GM12878 (cell line): Measurements from ENCODE around the gene HSPB7. TPM values are rescaled to one million over a fixed set of nuclear protein-coding genes. Genes with fewer than 3 reads are reported as not detected.
"Not testable (repeated sequence)": the region's sequence is repeated elsewhere in the genome, so short reads cannot be mapped to it uniquely, and the experiment has no call there.

Experiments used
- ATAC-seq: fragments of 200-7000 bp; cut with Tn5 transposase; 3 replicates; pipeline ENCODE4 v1.9.1; 2020; ENCODE audit warnings: mild to moderate bottlenecking, moderate library complexity
- BruUV-seq: library from RNA; stranded (reverse); fragments of 400-500 nt; replicated peaks from 2 replicates; lab custom pipeline; 2021; lab: Mats Ljungman, UMichigan
- CTCF ChIA-PET: fragments of 300-600 bp; sonication (Branson Sonifier 250); formaldehyde crosslinking; extraction: SDS; loops from one replicate; lab custom pipeline; 2021; ENCODE audit warnings: inconsistent platforms; lab: Yijun Ruan, JAX
- POLR2A ChIA-PET: fragments of 350-600 bp; formaldehyde crosslinking; extraction: SDS; loops from one replicate; lab custom pipeline; 2021; ENCODE audit warnings: inconsistent platforms; lab: Charles Lee
- RAD21 ChIA-PET: fragments of 300-600 bp; sonication (Branson Sonifier 250); formaldehyde crosslinking; loops from one replicate; lab custom pipeline; 2023; ENCODE audit warnings: antibody characterized with exemption; ENCODE audit not compliant: unreplicated experiment; lab: Charles Lee
- SMC1A ChIA-PET: fragments of 300-600 bp; sonication (Branson Sonifier 250); formaldehyde crosslinking; loops from one replicate; lab custom pipeline; 2023; ENCODE audit not compliant: unreplicated experiment, uncharacterized antibody; lab: Charles Lee
- DNase-seq: peaks from one replicate; pipeline ENCODE4 v3.0.0-alpha.2; 2011; ENCODE audit warnings: low read depth, low spot score
- FAIRE-seq: peaks from 3 replicates; lab custom pipeline; 2011; peaks lifted over from hg19 to GRCh38; lab: Jason Lieb, UNC
- H2AFZ ChIP-seq: 2 replicates; pipeline ENCODE4 v1.6.0; 2011; ENCODE audit warnings: low read depth, low read length, control low read depth; ENCODE audit not compliant: control insufficient read depth
- H3K27ac ChIP-seq: 2 replicates; pipeline ENCODE4 v1.5.1; 2011; ENCODE audit warnings: control low read depth; ENCODE audit not compliant: control insufficient read depth, insufficient read depth
- H3K27me3 ChIP-seq, 2 experiments: replicated peaks in 1 of 2; 2 replicates each; pipeline versions ENCODE4 v1.6.0 to v1.6.1; 2011; ENCODE audit warnings: low read length in 1 of 2; ENCODE audit not compliant: control insufficient read depth in 2 of 2, insufficient read depth in 2 of 2
- H3K36me3 ChIP-seq, 2 experiments: 2 replicates each; pipeline ENCODE4 v1.5.1; 2011; ENCODE audit warnings: low read length in 1 of 2; ENCODE audit not compliant: control insufficient read depth in 2 of 2, insufficient read depth in 2 of 2
- H3K4me1 ChIP-seq: 2 replicates; pipeline ENCODE4 v1.6.1; 2011; ENCODE audit warnings: mild to moderate bottlenecking, low read length, moderate library complexity, mixed read lengths; ENCODE audit not compliant: control insufficient read depth, insufficient read depth
- H3K4me2 ChIP-seq: 2 replicates; pipeline ENCODE4 v1.6.0; 2011; ENCODE audit warnings: control low read depth; ENCODE audit not compliant: control insufficient read depth, insufficient read depth
- H3K4me3 ChIP-seq: fragments of 200-600 bp; sonication (generic); 2 replicates; pipeline ENCODE4 v1.5.1; 2016
- H3K79me2 ChIP-seq: 2 replicates; pipeline ENCODE4 v1.6.0; 2011; ENCODE audit warnings: low read length; ENCODE audit not compliant: control insufficient read depth, insufficient read depth
- H3K9ac ChIP-seq: 2 replicates; pipeline ENCODE4 v1.8.0; 2011; ENCODE audit warnings: low read length, control low read depth, mixed read lengths; ENCODE audit not compliant: control insufficient read depth, insufficient read depth
- H3K9me3 ChIP-seq: replicated peaks from 3 replicates; pipeline ENCODE4 v1.5.1; 2011; ENCODE audit warnings: mild to moderate bottlenecking, low read length; ENCODE audit not compliant: control insufficient read depth, insufficient read depth
- H4K20me1 ChIP-seq: 2 replicates; pipeline ENCODE4 v1.6.0; 2011; ENCODE audit not compliant: control insufficient read depth, insufficient read depth
- CEBPZ ChIP-seq: fragments of 150-350 bp; IDR thresholded peaks from 2 replicates; pipeline ENCODE4 v1.6.1; 2016; ENCODE audit warnings: low read depth, low read length
- SREBF1 ChIP-seq: IDR thresholded peaks from 2 replicates; pipeline ENCODE4 v1.6.1; 2012; ENCODE audit warnings: mild to moderate bottlenecking, low read length
- WGBS: methylation state at CpG from one replicate; pipeline ENCODE4 v1.1.6; 2016; ENCODE audit warnings: low lambda C conversion rate; ENCODE audit not compliant: insufficient replicate concordance, insufficient coverage; ENCODE audit errors: missing lambda C conversion rate; 5-methylcytosine and 5-hydroxymethylcytosine counted together
- in situ Hi-C: fragments of 300-500 bp; cut with MboI; formaldehyde crosslinking; loops from 9 replicates; pipeline ENCODE4 v1.14.3; 2018; ENCODE audit warnings: mixed read lengths
- intact Hi-C: fragments of 100-400 bp; cut with micrococcal nuclease; formaldehyde crosslinking; loops from one replicate; pipeline ENCODE4 v1.14.2; 2022; ENCODE audit not compliant: unreplicated experiment
- polyA plus RNA-seq, 11 experiments: library from polyadenylated mRNA; depleted of rRNA in 4 of 11; unstranded in 6 of 11; stranded (reverse) in 5 of 11; fragments of >200 nt; fragmentation: Nextera tagmentation in 4 of 11; fragmentation: Illumina TruSeq in 1 of 11; extraction: Ambion mirVana in 4 of 11; extraction: Trizol in 1 of 11; gene quantifications; 1 replicate in 1 of 11; 2 replicates in 10 of 11; pipeline versions ENCODE4 v1.2.1 to v1.2.3, GENCODE V29; 2011 to 2016; ENCODE audit warnings: inconsistent platforms in 2 of 11, missing spikeins in 2 of 11, low read depth in 1 of 11
- total RNA-seq, 4 experiments: library from RNA; depleted of rRNA in 3 of 4; stranded (reverse); fragments of >200 nt in 3 of 4; fragmentation: Illumina TruSeq in 1 of 4; extraction: Trizol in 1 of 4; gene quantifications; 2 replicates each; pipeline versions ENCODE4 v1.2.1 to v1.2.3, GENCODE V29; 2013 to 2021

Gene HSPB7
- total and polyA plus RNA-seq, 10 of the 15 experiments (the other 5 are each of a cell fraction or from before 2014, with no cell fraction given): 0.34 TPM; not detected in 9

GRCh38 chr1:16053781-16054502, 36.1 kb upstream of the HSPB7 start:
- no peak overlapping the region for H3K27ac ChIP-seq
- H3K9me3 ChIP-seq: no peaks in the 10 kb centered on the region
- H3K4me2 ChIP-seq: no peak overlapping the region
- in situ Hi-C loops: no loop called here
- H3K9ac ChIP-seq: no peak overlapping the region
- ATAC-seq: no peak
- CTCF ChIA-PET: interaction anchor here (1.1 to 5.5 kb wide), 7 partner anchors 10 to 260 kb away, joined by 3 to 81 read pairs (median 4); no protein-coding TSS in a partner anchor
- no peaks in the 10 kb centered on the region for H4K20me1 ChIP-seq
- no peaks in the 10 kb centered on the region; a peak in 1 of 4 replicates for H3K27me3 ChIP-seq
- WGBS: 46% methylated on average over 5 of the region's 8 CpGs
- H3K4me1 ChIP-seq: no peaks in the 10 kb centered on the region
- no peak overlapping the region for H3K4me3 ChIP-seq
- no peak overlapping the region for H2AFZ ChIP-seq
- no peak for TF ChIP-seq SREBF1
- TF ChIP-seq CEBPZ: no peak
- TF ChIP-seq, all 136 proteins: peak for 0
- no peak for DNase-seq
- Histone ChIP-seq H3K36me3 (no peaks in the 10 kb centered on the region), H3K79me2 (no peaks in the 10 kb centered on the region)
- RAD21 ChIA-PET: interaction anchor here (0.6 to 1.3 kb wide), 3 partner anchors 39 to 249 kb away, joined by 3 read pairs; no protein-coding TSS in a partner anchor
- SMC1A ChIA-PET: interaction anchor here (0.8 to 3.5 kb wide), 3 partner anchors 43 to 48 kb away, joined by 3 to 17 read pairs (median 12); no protein-coding TSS in a partner anchor
- POLR2A ChIA-PET: no interaction called here
- intact Hi-C loops: loop anchor here (10.0 kb wide), 1 partner anchor 109 kb away; no protein-coding TSS in a partner anchor
- FAIRE-seq: no peak
- BruUV-seq: no TSS peak

- H3K27ac ChIP-seq, POLR2A ChIA-PET, in situ Hi-C loops, BruUV-seq, ATAC-seq, H3K9me3 ChIP-seq, SMC1A ChIA-PET, H2AFZ ChIP-seq, H3K9ac ChIP-seq, DNase-seq, CTCF ChIA-PET, FAIRE-seq, H3K79me2 ChIP-seq, RAD21 ChIA-PET, H3K36me3 ChIP-seq, H3K4me2 ChIP-seq, H3K4me3 ChIP-seq, H3K4me1 ChIP-seq, H3K27me3 ChIP-seq, H4K20me1 ChIP-seq: not testable (repeated sequence)
- intact Hi-C loops: loop anchor here (10.0 kb wide), 1 partner anchor 107 kb away; no protein-coding TSS in a partner anchor
- 49% methylated on average over 12 of the region's 12 CpGs for WGBS
Measured at GRCh38 chr1:16051949-16052348, 34.1 kb upstream of the HSPB7 start.
